HepG2 (cell line): ENCODE results near the gene CCBE1. TPM values are rescaled to one million over a fixed set of nuclear protein-coding genes. Genes with fewer than 3 reads are reported as not detected.

Source experiments
- ATAC-seq: fragments of 200-7000 bp; cut with Tn5 transposase; 3 replicates; pipeline ENCODE4 v1.9.1; 2020; ENCODE audit warnings: mild to moderate bottlenecking, moderate library complexity
- BruUV-seq: library from RNA; stranded (reverse); fragments of 400-500 nt; replicated peaks from 2 replicates; lab custom pipeline; 2021; lab: Mats Ljungman, UMichigan
- CTCF ChIA-PET: fragments of 300-600 bp; formaldehyde crosslinking; extraction: SDS; loops from one replicate; lab custom pipeline; 2021; ENCODE audit warnings: low total read pairs, inconsistent platforms, low intra/inter-chr PET ratio; lab: Yijun Ruan, JAX
- POLR2A ChIA-PET: fragments of 350-600 bp; sonication (Branson Sonifier 250); formaldehyde crosslinking; loops from one replicate; lab custom pipeline; 2020; ENCODE audit warnings: antibody characterized with exemption, inconsistent platforms; lab: Yijun Ruan, JAX
- DNase-seq: peaks from one replicate; pipeline ENCODE4 v3.0.0-alpha.2; 2015; ENCODE audit warnings: low spot score
- FAIRE-seq: peaks from 3 replicates; lab custom pipeline; 2011; peaks lifted over from hg19 to GRCh38; lab: Jason Lieb, UNC
- H2AFZ ChIP-seq: one replicate; pipeline ENCODE4 v1.6.1; 2011; ENCODE audit warnings: low read length, inconsistent platforms
- H3K27ac ChIP-seq: fragments of 300-600 bp; 3 replicates; pipeline ENCODE4 v1.8.0; 2011; ENCODE audit warnings: mixed run types, mild to moderate bottlenecking, mixed read lengths, low read length, inconsistent platforms; ENCODE audit not compliant: insufficient read depth; ENCODE audit errors: extremely low read length
- H3K27me3 ChIP-seq, 2 experiments: fragments of 200-600 bp in 1 of 2; 2 replicates in 1 of 2; 3 replicates in 1 of 2; pipeline versions ENCODE4 v1.6.0 to v1.8.0; 2011; ENCODE audit warnings: low read length in 2 of 2, mild to moderate bottlenecking in 2 of 2, moderate library complexity in 2 of 2, inconsistent platforms in 1 of 2; ENCODE audit not compliant: insufficient read depth in 2 of 2, control insufficient read depth in 1 of 2
- H3K36me3 ChIP-seq, 2 experiments: fragments of 200-600 bp in 1 of 2; replicated peaks in 1 of 2; 2 replicates in 1 of 2; 3 replicates in 1 of 2; pipeline versions ENCODE4 v1.5.1 to v1.8.0; 2011; ENCODE audit warnings: low read length in 2 of 2, inconsistent platforms in 1 of 2; ENCODE audit not compliant: insufficient read depth in 2 of 2, control insufficient read depth in 1 of 2
- H3K4me1 ChIP-seq: 2 replicates; pipeline ENCODE4 v1.5.1; 2012; ENCODE audit warnings: low read length, inconsistent platforms; ENCODE audit not compliant: insufficient read depth
- H3K4me2 ChIP-seq: 2 replicates; pipeline ENCODE4 v1.6.0; 2011; ENCODE audit warnings: low read depth, low read length, inconsistent platforms
- H3K4me3 ChIP-seq, 3 experiments: fragments of 200-600 bp in 1 of 3; sonication (generic), shearing (Covaris generic) in 1 of 3; replicated peaks in 1 of 3; 2 replicates each; pipeline ENCODE4 v1.5.1; 2011 to 2016; ENCODE audit warnings: low read length in 3 of 3, inconsistent platforms in 2 of 3, low read depth in 2 of 3, mild to moderate bottlenecking in 2 of 3, control low read depth in 1 of 3, mixed read lengths in 1 of 3; ENCODE audit not compliant: insufficient read depth in 1 of 3
- H3K79me2 ChIP-seq: one replicate; pipeline ENCODE4 v1.6.1; 2011; ENCODE audit warnings: low read length, inconsistent platforms; ENCODE audit not compliant: insufficient read depth
- H3K9ac ChIP-seq: 2 replicates; pipeline ENCODE4 v1.6.0; 2011; ENCODE audit warnings: mild to moderate bottlenecking, low read depth, low read length, inconsistent platforms; ENCODE audit not compliant: insufficient read depth
- H3K9me3 ChIP-seq: 2 replicates; pipeline ENCODE4 v1.5.1; 2012; ENCODE audit warnings: mild to moderate bottlenecking, low read length
- H4K20me1 ChIP-seq: 2 replicates; pipeline ENCODE4 v1.6.0; 2011; ENCODE audit warnings: inconsistent platforms, mild to moderate bottlenecking, low read length, moderate library complexity; ENCODE audit not compliant: insufficient read depth
- AHDC1 ChIP-seq: sonication (generic); formaldehyde crosslinking; IDR thresholded peaks from 2 replicates; pipeline ENCODE4 v1.5.1; 2020; ENCODE audit warnings: mild to moderate bottlenecking, missing genetic modification reagents, borderline replicate concordance
- RBFOX2 ChIP-seq: fragments of 200-400 bp; formaldehyde crosslinking; IDR thresholded peaks from 2 replicates; pipeline ENCODE4 v1.6.1; 2017; ENCODE audit warnings: low read depth, mild to moderate bottlenecking, low read length
- ZNF180 ChIP-seq: sonication (generic); formaldehyde crosslinking; IDR thresholded peaks from 2 replicates; pipeline ENCODE4 v1.4.0; 2020; ENCODE audit warnings: low read depth, missing genetic modification reagents, borderline replicate concordance
- ZNF441 ChIP-seq: sonication (generic); formaldehyde crosslinking; IDR thresholded peaks from 2 replicates; pipeline ENCODE4 v1.7.0; 2021; ENCODE audit warnings: missing genetic modification reagents, borderline replicate concordance
- ZXDC ChIP-seq: sonication (generic); formaldehyde crosslinking; IDR thresholded peaks from 2 replicates; pipeline ENCODE4 v1.5.0; 2020; ENCODE audit warnings: mild to moderate bottlenecking, missing genetic modification reagents
- WGBS: methylation state at CpG from one replicate; pipeline ENCODE4 v1.1.6; 2017; ENCODE audit warnings: low lambda C conversion rate; 5-methylcytosine and 5-hydroxymethylcytosine counted together
- in situ Hi-C: cut with HindIII; loops from 2 replicates; pipeline ENCODE4 v1.10.0; 2017; ENCODE audit warnings: low pct_unique_long_range_greater_than_20kb; ENCODE audit not compliant: extremely low pct_ligation_motif_present
- intact Hi-C: fragments of 100-400 bp; cut with micrococcal nuclease; formaldehyde crosslinking; loops from one replicate; pipeline ENCODE4 v1.10.0; 2022; ENCODE audit not compliant: unreplicated experiment
- polyA plus RNA-seq, 8 experiments: library from polyadenylated mRNA; depleted of rRNA in 3 of 8; stranded (reverse) in 7 of 8; unstranded in 1 of 8; fragments of >200 nt; fragmentation: Illumina TruSeq in 4 of 8; extraction: Trizol in 4 of 8; gene quantifications; 2 replicates each; pipeline versions ENCODE4 v1.2.1 to v1.2.3, GENCODE V29; 2011 to 2016; ENCODE audit warnings: low read depth in 4 of 8, missing spikeins in 1 of 8, mixed read lengths in 1 of 8; ENCODE audit not compliant: insufficient read depth in 1 of 8
- total RNA-seq, 5 experiments: library from RNA; depleted of rRNA; stranded (reverse); fragments of >200 nt; fragmentation: Illumina TruSeq; extraction: Trizol; gene quantifications; 2 replicates each; pipeline ENCODE4 v1.2.3, GENCODE V29; 2016; ENCODE audit warnings: low read depth in 1 of 5

Gene CCBE1
- total and polyA plus RNA-seq, 2 of the 13 experiments (the other 11 are each of a cell fraction or from before 2014, with no cell fraction given), result not detected

- 30% methylated on average over 4 of the region's 4 CpGs for WGBS
- Histone ChIP-seq H3K27ac (no peak overlapping the region), H4K20me1 (no peaks in the 10 kb centered on the region), H3K4me2 (no peak overlapping the region), H3K36me3 (no peaks in the 10 kb centered on the region), H3K4me1 (no peaks in the 10 kb centered on the region), H3K27me3 (peaks cover 1 to 6% of the 10 kb centered on the region in 2 experiments; a peak in 2 of 5 replicates), H3K4me3 (no peak overlapping the region), H3K9ac (no peak overlapping the region), H2AFZ (no peak overlapping the region), H3K79me2 (no peaks in the 10 kb centered on the region), H3K9me3 (no peaks in the 10 kb centered on the region)
- intact Hi-C loops (no loop called here), in situ Hi-C loops (no loop called here)
- FAIRE-seq (no peak), ATAC-seq (no peak), DNase-seq (no peak)
- no TSS peak for BruUV-seq
- no peak for TF ChIP-seq AHDC1 (CRISPR knock-in tag)
- TF ChIP-seq ZXDC, result no peak
- TF ChIP-seq ZNF441 (CRISPR knock-in tag), result no peak
- no peak for TF ChIP-seq ZNF180 (CRISPR knock-in tag)
- TF ChIP-seq RBFOX2, result no peak
- CTCF ChIA-PET, result no interaction called here
- POLR2A ChIA-PET, result no interaction called here
Measured at GRCh38 chr18:59437851-59438569, 259.2 kb downstream of the CCBE1 start.
